ENCODE data around the gene PRKACA.
"Not testable (repeated sequence)": the region's sequence is repeated elsewhere in the genome, so short reads cannot be mapped to it uniquely, and the experiment has no call there.

The PRKACA gene

GRCh38 chr19:14048443-14049153 lies 69.0 kb downstream of the PRKACA start:
- no peak overlapping the region for H3K4me3 ChIP-seq
- no peak for DNase-seq (ENCODE audit: low spot score)
- no peak overlapping the region for H3K27ac ChIP-seq
- TF ChIP-seq CTCF (IDR thresholded peaks at IDR 0.05) = peak; percentile 45

- not testable (repeated sequence) for H3K4me3 ChIP-seq; DNase-seq (ENCODE audit: low spot score); H3K27ac ChIP-seq
These were observed 69.7 kb downstream of the PRKACA start for GRCh38 chr19:14047866-14048265.

- not testable (repeated sequence) for H3K4me3 ChIP-seq; DNase-seq (ENCODE audit: low spot score)
- H3K27ac ChIP-seq = peak overlapping the region in 1 of 2 donors; percentile 41
- TF ChIP-seq CTCF (IDR thresholded peaks at IDR 0.05) = peak; percentile 21
These were observed 74.6 kb downstream of the PRKACA start for GRCh38 chr19:14042659-14043608.
